Left ventricle myocardium inferior (tissue), 1 donor: ENCODE data around the gene TXN2. TPM values are rescaled to one million over a fixed set of nuclear protein-coding genes. Genes with fewer than 3 reads are reported as not detected.
"Not testable (repeated sequence)": the region's sequence is repeated elsewhere in the genome, so short reads cannot be mapped to it uniquely, and the experiment has no call there.

Experiments used
- DNase-seq: peaks from one replicate; pipeline ENCODE4 v3.0.0-alpha.2; 2020
- H3K27ac ChIP-seq: fragments of 200-600 bp; replicated peaks from 2 replicates; pipeline ENCODE4 v1.8.0; 2021
- H3K27me3 ChIP-seq: fragments of 200-600 bp; 2 replicates; pipeline ENCODE4 v1.8.0; 2021; ENCODE audit warnings: low read depth
- H3K36me3 ChIP-seq: fragments of 200-600 bp; 2 replicates; pipeline ENCODE4 v1.8.0; 2021
- H3K4me1 ChIP-seq: fragments of 200-600 bp; 2 replicates; pipeline ENCODE4 v1.8.0; 2021
- H3K4me3 ChIP-seq: fragments of 200-600 bp; 2 replicates; pipeline ENCODE4 v1.8.0; 2021; ENCODE audit warnings: mild to moderate bottlenecking, moderate library complexity
- H3K9me3 ChIP-seq: fragments of 200-600 bp; replicated peaks from 2 replicates; pipeline ENCODE4 v1.8.0; 2021
- intact Hi-C: fragments of 100-400 bp; cut with micrococcal nuclease; formaldehyde crosslinking; loops from one replicate; pipeline ENCODE4 v1.11.0; 2022
- long read RNA-seq: library from polyadenylated mRNA; unstranded; transcript quantifications from one replicate; pipeline ENCODE4 v2.0.0, GENCODE V29; 2021
- total RNA-seq: library from RNA; stranded (reverse); fragmentation: NEBNext Ultra II Directional; extraction: Animal tissue kit (Norgen Biotek cat#: 25700); gene quantifications from one replicate; pipeline ENCODE4 v1.2.1, GENCODE V29; 2021
- TF ChIP-seq, protein P1 (sequence below): fragments of 200-600 bp; IDR thresholded peaks from 2 replicates; pipeline ENCODE4 v1.8.0; 2021; ENCODE audit warnings: antibody characterized with exemption, mild to moderate bottlenecking, borderline replicate concordance
- donor health status: DM: no; HTN: yes; CAD: no; lungs with severe emphysema.

Gene TXN2, protein sequence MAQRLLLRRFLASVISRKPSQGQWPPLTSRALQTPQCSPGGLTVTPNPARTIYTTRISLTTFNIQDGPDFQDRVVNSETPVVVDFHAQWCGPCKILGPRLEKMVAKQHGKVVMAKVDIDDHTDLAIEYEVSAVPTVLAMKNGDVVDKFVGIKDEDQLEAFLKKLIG
- 113 TPM for total RNA-seq
- long read RNA-seq, transcript TXN2-201 (4 exons, 1,736 nt) = major isoform, 227 of 320 reads
- long read RNA-seq, partial matches to known transcripts = 75 of 320 reads
- long read RNA-seq, other reads (novel, unspliced or antisense) = 17 of 320 reads

DNA sequence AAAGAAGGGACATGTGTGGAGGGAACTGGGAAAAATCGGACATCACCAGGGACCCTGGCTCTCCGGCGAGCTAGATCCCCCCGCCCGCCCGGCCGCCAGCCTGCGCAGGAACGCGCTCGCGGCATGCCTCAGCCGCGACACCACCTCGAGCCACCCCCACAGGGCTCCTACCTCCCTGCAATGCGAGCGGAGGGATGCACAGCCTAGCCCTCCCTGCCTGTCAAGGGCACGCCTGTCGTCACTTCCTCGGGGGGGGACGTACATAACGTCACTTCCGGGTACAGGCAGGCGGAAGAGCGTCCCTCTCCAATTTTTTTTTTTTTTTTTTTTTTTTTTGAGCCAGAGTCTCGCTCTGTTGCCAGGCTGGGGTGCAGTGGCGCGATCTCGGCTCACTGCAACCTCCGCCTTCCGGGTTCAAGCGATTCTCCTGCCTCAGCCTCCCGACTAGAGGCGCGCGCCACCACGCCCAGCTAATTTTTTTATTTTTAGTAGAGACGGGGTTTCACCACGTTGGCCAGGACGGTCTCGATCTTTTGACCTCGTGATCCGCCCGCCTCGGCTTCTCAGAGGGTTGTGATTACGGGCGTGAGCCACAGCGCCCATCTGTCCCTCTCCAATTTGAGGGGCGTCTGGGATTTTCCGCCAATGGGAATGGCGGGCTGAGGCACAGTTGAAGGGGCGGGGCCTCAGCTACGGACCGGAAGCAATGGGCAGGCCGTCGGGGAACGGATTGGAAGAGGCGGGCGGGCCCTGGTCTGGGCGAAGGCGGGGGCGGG lies at the start of gene TXN2:
Gene TXN2, minus strand, starts transcription at position 248 of the 776 bp plus-strand sequence. CDS start 803 bp downstream, outside the sequence.
- TF ChIP-seq, protein P1, sequence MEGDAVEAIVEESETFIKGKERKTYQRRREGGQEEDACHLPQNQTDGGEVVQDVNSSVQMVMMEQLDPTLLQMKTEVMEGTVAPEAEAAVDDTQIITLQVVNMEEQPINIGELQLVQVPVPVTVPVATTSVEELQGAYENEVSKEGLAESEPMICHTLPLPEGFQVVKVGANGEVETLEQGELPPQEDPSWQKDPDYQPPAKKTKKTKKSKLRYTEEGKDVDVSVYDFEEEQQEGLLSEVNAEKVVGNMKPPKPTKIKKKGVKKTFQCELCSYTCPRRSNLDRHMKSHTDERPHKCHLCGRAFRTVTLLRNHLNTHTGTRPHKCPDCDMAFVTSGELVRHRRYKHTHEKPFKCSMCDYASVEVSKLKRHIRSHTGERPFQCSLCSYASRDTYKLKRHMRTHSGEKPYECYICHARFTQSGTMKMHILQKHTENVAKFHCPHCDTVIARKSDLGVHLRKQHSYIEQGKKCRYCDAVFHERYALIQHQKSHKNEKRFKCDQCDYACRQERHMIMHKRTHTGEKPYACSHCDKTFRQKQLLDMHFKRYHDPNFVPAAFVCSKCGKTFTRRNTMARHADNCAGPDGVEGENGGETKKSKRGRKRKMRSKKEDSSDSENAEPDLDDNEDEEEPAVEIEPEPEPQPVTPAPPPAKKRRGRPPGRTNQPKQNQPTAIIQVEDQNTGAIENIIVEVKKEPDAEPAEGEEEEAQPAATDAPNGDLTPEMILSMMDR = no peak
- intact Hi-C loops = loop anchor here (10.0 kb wide), 1 partner anchor 287 kb away; no protein-coding TSS in a partner anchor

DNA sequence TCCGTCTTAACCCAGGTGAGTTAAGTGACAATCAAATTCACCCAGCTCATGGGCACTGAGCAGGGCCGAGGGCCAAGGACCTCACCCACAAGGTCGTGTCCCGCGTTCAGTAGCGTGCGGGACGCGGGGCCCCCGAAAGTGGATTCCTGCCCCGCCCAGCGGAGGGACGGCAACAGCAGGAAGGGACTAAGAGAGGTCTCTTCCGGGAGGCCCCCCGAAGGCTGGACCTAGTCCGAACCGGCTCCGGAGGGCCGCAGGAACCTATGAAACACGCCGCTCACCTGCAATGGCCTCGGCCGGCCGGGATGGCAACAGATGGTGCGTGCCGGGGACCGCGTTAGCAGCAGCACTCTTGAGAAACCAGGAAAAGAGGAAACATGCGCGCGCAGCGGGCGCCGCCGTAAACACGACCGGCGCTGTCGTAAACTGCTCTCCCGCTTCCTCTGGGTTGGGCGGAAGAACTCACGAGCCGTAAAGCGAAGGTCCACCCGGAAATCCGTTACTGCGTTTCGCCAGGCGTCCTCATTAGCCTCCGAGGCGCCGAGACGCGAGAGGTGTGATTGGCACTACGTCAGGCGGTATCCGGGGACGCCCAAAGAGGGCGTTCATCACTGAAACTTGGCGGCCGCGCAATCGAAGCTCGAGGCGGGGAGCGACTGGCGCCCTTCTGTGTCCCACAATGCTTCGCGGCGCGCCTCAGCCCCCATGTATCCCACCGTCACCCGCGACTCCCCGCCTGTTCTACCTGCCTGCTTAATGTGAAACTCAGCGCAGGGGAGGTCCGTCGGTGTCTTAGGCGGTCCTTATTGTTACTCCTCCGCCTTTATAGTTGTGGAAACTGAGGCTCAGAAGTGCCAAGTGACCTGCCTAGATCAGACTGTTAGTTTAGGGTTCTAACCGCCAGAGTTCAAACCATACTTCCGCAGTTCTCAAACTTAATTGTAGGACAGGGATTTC lies 47.6 kb upstream of the TXN2 start, which contains the start of gene EIF3D:
Gene EIF3D, minus strand, starts transcription at position 372 of the 957 bp plus-strand sequence. CDS start 3,045 bp downstream, outside the sequence.
- intact Hi-C loops = no loop called here

More for the DNA sequence above, at the start of gene TXN2:
- peaks cover 38% of the 10 kb centered on the region for H3K36me3 ChIP-seq
- no peaks in the 10 kb centered on the region for H3K9me3 ChIP-seq
- peak; percentile 98 for DNase-seq
- H3K4me3 ChIP-seq = peak within 1 kb of the TSS; percentile 92
- peaks cover 27% of the 10 kb centered on the region for H3K4me1 ChIP-seq
- no peaks in the 10 kb centered on the region for H3K27me3 ChIP-seq
- H3K27ac ChIP-seq = peak within 1 kb of the TSS; percentile 99

DNA sequence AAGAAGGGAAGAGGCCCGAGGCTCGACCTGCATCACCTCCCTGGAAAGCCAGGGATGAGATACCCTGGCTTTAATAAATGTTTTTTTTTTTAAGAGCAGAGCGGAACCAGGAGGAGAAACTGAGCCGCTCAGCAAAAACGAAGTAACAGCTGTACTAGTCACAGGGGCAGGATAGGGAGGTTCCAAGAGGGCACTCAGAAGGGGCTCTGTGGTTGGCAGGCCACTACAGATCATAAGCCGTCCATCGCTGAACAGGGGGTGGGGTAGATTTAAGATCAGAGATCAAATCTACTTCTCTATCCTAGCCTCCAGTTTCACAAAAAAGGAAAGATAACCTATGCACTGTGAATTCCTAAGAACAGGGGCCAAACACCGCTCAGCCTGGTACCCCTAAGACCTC lies 46.9 kb upstream of the TXN2 start:
- Histone ChIP-seq H3K4me3 (peak overlapping the region; percentile 76), H3K9me3 (no peaks in the 10 kb centered on the region), H3K36me3 (peaks cover 37% of the 10 kb centered on the region), H3K27ac (peak overlapping the region; percentile 94), H3K4me1 (peaks cover 25% of the 10 kb centered on the region), H3K27me3 (no peaks in the 10 kb centered on the region)
- intact Hi-C loops = no loop called here
- TF ChIP-seq, protein P1 = no peak
- DNase-seq = no peak

More for the DNA sequence above, 47.6 kb upstream of the TXN2 start, which contains the start of gene EIF3D:
- TF ChIP-seq, protein P1 = no peak
- Histone ChIP-seq H3K36me3 (peaks cover 30% of the 10 kb centered on the region), H3K27me3 (no peaks in the 10 kb centered on the region), H3K4me1 (peaks cover 25% of the 10 kb centered on the region), H3K4me3 (peak within 1 kb of the TSS; percentile 76), H3K27ac (peak within 1 kb of the TSS; percentile 94), H3K9me3 (no peaks in the 10 kb centered on the region)
- DNase-seq = peak; percentile 98

DNA sequence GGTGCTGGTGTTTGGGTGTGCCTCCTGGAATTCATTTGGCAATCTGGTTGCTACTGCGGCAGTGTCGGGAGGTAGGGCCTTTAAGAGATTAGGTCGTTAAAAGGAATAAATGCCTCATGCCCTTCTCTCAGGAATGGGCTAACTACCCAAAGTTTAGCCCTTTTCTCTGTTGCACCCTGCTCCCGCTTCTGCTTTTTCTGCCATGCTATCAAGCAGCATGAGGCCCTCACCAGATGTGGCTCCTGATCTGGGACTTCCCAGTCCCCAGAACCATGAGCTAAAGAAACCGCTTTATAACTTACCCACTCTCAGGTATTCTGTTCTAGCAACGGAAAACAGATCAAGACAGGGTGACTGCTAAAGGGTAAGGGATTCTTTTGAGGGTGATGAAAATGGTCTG lies 41.2 kb upstream of the TXN2 start:
- TF ChIP-seq, protein P1 = no peak
- DNase-seq = no peak
- no peaks in the 10 kb centered on the region for H3K27me3 ChIP-seq
- H3K36me3 ChIP-seq = peaks cover 94% of the 10 kb centered on the region
- H3K27ac ChIP-seq = no peak overlapping the region
- no peak overlapping the region for H3K4me3 ChIP-seq
- H3K9me3 ChIP-seq = no peaks in the 10 kb centered on the region
- peaks cover 5% of the 10 kb centered on the region for H3K4me1 ChIP-seq
- intact Hi-C loops = no loop called here

DNA sequence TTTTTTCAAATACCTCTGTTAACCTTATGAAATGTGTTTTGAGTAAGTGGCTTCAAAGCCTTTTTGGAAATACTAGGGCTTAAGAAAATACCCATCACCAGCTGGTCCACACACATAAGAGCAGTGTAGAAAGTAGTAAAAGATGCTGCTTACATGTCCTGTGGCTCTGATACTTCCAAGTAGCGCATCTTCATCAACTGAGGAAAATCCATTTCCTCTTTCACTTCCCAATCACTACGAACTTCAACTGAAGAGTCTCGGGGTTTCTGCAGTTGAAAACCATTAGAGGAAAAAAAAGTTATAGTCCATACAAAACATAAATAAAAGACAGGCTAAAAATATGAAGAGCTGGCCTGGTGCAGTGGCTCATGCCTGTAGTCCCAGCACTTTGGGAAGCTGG lies 39.0 kb upstream of the TXN2 start:
- TF ChIP-seq, protein P1 = no peak
- intact Hi-C loops = no loop called here
- Histone ChIP-seq H3K4me1 (no peaks in the 10 kb centered on the region), H3K4me3 (no peak overlapping the region), H3K36me3 (peaks cover 100% of the 10 kb centered on the region), H3K27ac (no peak overlapping the region), H3K9me3 (no peaks in the 10 kb centered on the region), H3K27me3 (no peaks in the 10 kb centered on the region)
- DNase-seq = no peak

DNA sequence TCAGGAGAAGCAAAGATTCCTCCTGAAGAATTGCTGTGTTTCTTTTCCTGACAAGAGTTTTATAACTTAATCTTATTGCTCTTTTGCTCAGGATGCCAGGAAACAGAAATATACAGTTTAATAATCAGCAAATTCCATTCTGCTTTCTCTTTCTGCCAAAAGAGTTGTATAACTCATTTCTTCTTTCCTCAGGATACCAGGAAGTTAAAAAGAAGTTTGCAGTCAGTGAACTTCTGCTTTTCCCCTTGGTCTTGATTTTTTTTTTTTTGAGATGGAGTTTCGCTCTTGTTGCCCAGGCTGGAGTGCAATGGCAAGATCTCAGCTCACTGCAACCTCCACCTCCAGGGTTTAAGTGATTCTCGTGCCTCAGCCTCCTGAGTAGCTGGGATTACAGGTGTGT lies 38.5 kb upstream of the TXN2 start:
- H3K9me3 ChIP-seq, H3K4me1 ChIP-seq, DNase-seq, intact Hi-C loops, H3K4me3 ChIP-seq, H3K27me3 ChIP-seq, H3K27ac ChIP-seq: not testable (repeated sequence)
- peaks cover 100% of the 10 kb centered on the region for H3K36me3 ChIP-seq
